Stimulated activated naive B cell treated with anti-CD40 and anti-IgM and Interleukin-4, amounts not matched to agents 10 μg/mL and 1 μg/mL and 100 μg/mL, for 72 hours (primary cell): Measurements from ENCODE around the gene OR2T10.

ENCODE experiments used
- ATAC-seq, 2 donors: fragments of 150-1000 bp; cut with Tn5 transposase; replicated peaks; 2 replicates each; pipeline ENCODE4 v1.10.0; 2021; ENCODE audit warnings: moderate library complexity in 1 of 2
- DNase-seq: peaks from one replicate; pipeline ENCODE4 v3.0.0; 2021
- H3K27ac Mint-ChIP-seq: one replicate; pipeline ENCODE4 v1.8.0; 2022; ENCODE audit warnings: mild to moderate bottlenecking, mixed read lengths
- H3K27me3 Mint-ChIP-seq, 2 donors: one replicate each; pipeline ENCODE4 v1.8.0; 2022; ENCODE audit warnings: mixed read lengths in 2 of 2
- H3K36me3 Mint-ChIP-seq, 2 donors: one replicate each; pipeline ENCODE4 v1.8.0; 2022; ENCODE audit warnings: mixed read lengths in 2 of 2, mild to moderate bottlenecking in 1 of 2
- H3K4me1 Mint-ChIP-seq, 2 donors: one replicate each; pipeline ENCODE4 v1.8.0; 2022; ENCODE audit warnings: mixed read lengths in 2 of 2, mild to moderate bottlenecking in 1 of 2
- H3K4me3 Mint-ChIP-seq, 2 donors: one replicate each; pipeline ENCODE4 v1.8.0; 2022; ENCODE audit warnings: mild to moderate bottlenecking in 2 of 2, mixed read lengths in 2 of 2, moderate library complexity in 1 of 2
- H3K9me3 Mint-ChIP-seq, 2 donors: one replicate each; pipeline ENCODE4 v1.8.0; 2022; ENCODE audit warnings: mixed read lengths in 2 of 2, mild to moderate bottlenecking in 1 of 2

OR2T10 gene

GRCh38 chr1:248622570-248623001 lies 25.1 kb upstream of the OR2T10 start:
- H3K27me3 Mint-ChIP-seq: no peaks in the 10 kb centered on the region
- ATAC-seq: peak; percentile 92 to 93
- no peak for DNase-seq
- no peak overlapping the region for H3K27ac Mint-ChIP-seq
- H3K36me3 Mint-ChIP-seq: no peaks in the 10 kb centered on the region
- peaks cover 12 to 24% of the 10 kb centered on the region in 2 donors for H3K4me1 Mint-ChIP-seq
- H3K4me3 Mint-ChIP-seq: no peak overlapping the region
- no peaks in the 10 kb centered on the region for H3K9me3 Mint-ChIP-seq

DNA sequence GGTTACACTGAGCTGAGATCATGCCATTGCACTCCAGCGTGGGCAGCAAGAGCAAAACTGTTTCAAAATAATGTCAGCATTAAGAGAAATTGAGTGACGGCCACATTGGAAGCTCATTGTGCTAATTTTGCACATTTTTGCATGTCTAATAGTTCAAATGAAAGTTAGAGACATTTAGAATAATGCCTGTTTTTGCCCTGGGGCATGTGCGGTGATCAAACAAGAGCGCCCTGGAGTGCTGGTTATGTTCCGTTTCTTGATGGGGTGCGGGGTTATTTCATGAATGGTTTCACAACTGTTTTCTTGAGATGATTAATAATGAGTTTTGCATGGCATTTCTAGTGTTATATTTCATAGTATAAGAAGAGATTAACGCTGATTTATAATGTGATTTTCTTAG lies 24.3 kb upstream of the OR2T10 start:
- DNase-seq (no peak), ATAC-seq (no peak)
- Mint-ChIP-seq H3K4me3 (no peak overlapping the region), H3K27me3 (no peaks in the 10 kb centered on the region), H3K9me3 (no peaks in the 10 kb centered on the region), H3K36me3 (no peaks in the 10 kb centered on the region), H3K4me1 (peaks cover 10 to 24% of the 10 kb centered on the region in 2 donors), H3K27ac (no peak overlapping the region)

DNA sequence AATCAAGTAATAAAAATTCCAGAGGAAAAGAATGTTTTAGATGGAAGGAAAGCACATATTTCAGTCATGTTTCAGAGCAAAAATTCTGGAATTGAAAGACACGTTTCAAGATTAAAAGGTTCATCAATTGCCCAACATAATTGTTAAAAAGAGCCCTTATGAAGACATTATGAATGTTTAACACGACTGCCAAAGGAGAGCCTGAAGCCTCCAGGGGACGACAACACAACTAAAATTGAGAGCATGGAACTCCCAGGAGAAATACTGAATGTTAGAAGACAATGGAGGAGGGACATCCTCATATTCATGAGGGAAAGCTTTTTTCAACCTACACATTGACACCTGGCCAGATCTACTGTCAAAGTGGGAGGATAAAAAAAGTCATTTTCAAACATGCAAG lies 21.4 kb upstream of the OR2T10 start:
- ATAC-seq: peak; percentile 60 to 63
- no peak overlapping the region for H3K4me3 Mint-ChIP-seq
- no peaks in the 10 kb centered on the region for H3K27me3 Mint-ChIP-seq
- DNase-seq: peak; percentile 37
- H3K36me3 Mint-ChIP-seq: no peaks in the 10 kb centered on the region
- no peaks in the 10 kb centered on the region for H3K9me3 Mint-ChIP-seq
- no peak overlapping the region for H3K27ac Mint-ChIP-seq
- peaks cover 13 to 34% of the 10 kb centered on the region in 2 donors for H3K4me1 Mint-ChIP-seq

GRCh38 chr1:248618119-248618518 lies 20.6 kb upstream of the OR2T10 start:
- Mint-ChIP-seq H3K27me3 (no peaks in the 10 kb centered on the region), H3K4me1 (peaks cover 16 to 39% of the 10 kb centered on the region in 2 donors), H3K27ac (no peak overlapping the region), H3K9me3 (no peaks in the 10 kb centered on the region), H3K4me3 (no peak overlapping the region), H3K36me3 (no peaks in the 10 kb centered on the region)
- ATAC-seq (no peak), DNase-seq (no peak)

GRCh38 chr1:248613742-248614141 lies 16.2 kb upstream of the OR2T10 start:
- Mint-ChIP-seq H3K4me1 (peaks cover 8 to 27% of the 10 kb centered on the region in 2 donors), H3K27ac (no peak overlapping the region), H3K36me3 (no peaks in the 10 kb centered on the region), H3K4me3 (peak overlapping the region in 1 of 2 donors; percentile 1), H3K9me3 (no peaks in the 10 kb centered on the region), H3K27me3 (peaks cover 0 to 3% of the 10 kb centered on the region in 2 donors)
- ATAC-seq: peak; percentile 73 to 82
- no peak for DNase-seq

DNA sequence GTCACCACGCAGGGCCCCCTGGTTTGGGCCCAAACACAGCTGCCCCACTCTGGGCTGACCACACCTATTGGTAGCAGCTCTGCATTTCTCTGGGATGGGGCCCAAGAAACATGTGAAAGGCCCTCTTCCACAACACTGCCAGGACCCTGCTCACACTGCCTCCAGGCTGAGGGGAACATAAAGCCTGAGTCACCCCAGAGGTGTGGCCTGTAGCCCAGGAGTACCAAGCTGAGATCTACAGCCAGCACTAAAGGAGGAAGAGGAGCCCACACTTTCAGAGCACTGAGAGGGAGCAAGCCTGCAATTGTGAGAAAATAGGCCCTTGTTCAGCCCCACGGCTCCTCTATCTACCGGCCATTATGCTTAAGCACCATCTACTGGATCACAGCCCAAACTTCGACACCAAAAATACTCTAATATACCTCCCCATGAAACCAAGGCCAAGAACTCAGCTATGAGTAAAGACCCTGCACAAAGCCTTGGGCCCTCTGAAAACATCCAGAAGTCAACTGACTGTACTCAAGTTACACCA lies 14.4 kb upstream of the OR2T10 start:
- Mint-ChIP-seq H3K27ac (no peak overlapping the region), H3K4me1 (peaks cover 6 to 19% of the 10 kb centered on the region in 2 donors), H3K27me3 (peaks cover 0 to 3% of the 10 kb centered on the region in 2 donors), H3K4me3 (no peak overlapping the region), H3K9me3 (no peaks in the 10 kb centered on the region), H3K36me3 (no peaks in the 10 kb centered on the region)
- ATAC-seq (peak; percentile 33 to 52), DNase-seq (no peak)

GRCh38 chr1:248610301-248610700 lies 12.8 kb upstream of the OR2T10 start:
- no peaks in the 10 kb centered on the region for H3K9me3 Mint-ChIP-seq
- DNase-seq: no peak
- H3K27me3 Mint-ChIP-seq: peaks cover 0 to 3% of the 10 kb centered on the region in 2 donors
- no peak for ATAC-seq
- H3K4me1 Mint-ChIP-seq: peaks cover 6 to 13% of the 10 kb centered on the region in 2 donors
- no peaks in the 10 kb centered on the region for H3K36me3 Mint-ChIP-seq
- no peak overlapping the region for H3K4me3 Mint-ChIP-seq
- H3K27ac Mint-ChIP-seq: no peak overlapping the region

DNA sequence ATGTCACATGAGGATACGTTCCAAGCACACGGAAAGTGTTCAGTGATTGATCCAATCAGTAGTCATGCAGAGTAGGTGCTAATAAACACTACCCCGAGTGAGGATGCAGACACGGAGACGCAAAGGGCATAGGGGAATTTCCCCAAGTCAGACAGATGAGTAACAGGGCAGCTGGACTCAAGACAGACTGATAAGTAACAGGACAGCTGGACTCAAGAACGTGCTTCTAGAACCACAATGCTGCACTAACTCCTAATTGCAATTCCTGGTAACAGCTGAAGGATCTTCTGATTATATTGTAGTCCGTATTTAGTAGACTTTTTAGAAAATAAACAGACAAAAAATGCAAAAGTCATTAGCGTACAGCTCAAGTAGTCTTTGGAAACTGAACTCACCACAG lies 1.9 kb upstream of the OR2T10 start:
- Mint-ChIP-seq H3K36me3 (no peaks in the 10 kb centered on the region), H3K4me3 (no peak overlapping the region), H3K27me3 (peaks cover 0 to 18% of the 10 kb centered on the region in 2 donors), H3K4me1 (peaks cover 0 to 9% of the 10 kb centered on the region in 2 donors), H3K9me3 (peaks cover 0 to 3% of the 10 kb centered on the region in 2 donors), H3K27ac (no peak overlapping the region)
- DNase-seq (no peak), ATAC-seq (no peak)

GRCh38 chr1:248596615-248597014 lies 885 bp downstream of the OR2T10 start:
- DNase-seq (no peak), ATAC-seq (peak in 1 of 2 donors; percentile 50)
- no peaks in the 10 kb centered on the region for H3K36me3 Mint-ChIP-seq
- peaks cover 0 to 6% of the 10 kb centered on the region in 2 donors for H3K27me3 Mint-ChIP-seq
- H3K27ac Mint-ChIP-seq: no peak overlapping the region
- H3K9me3 Mint-ChIP-seq: no peaks in the 10 kb centered on the region
- H3K4me1 Mint-ChIP-seq: peaks cover 0 to 9% of the 10 kb centered on the region in 2 donors
- H3K4me3 Mint-ChIP-seq: no peak overlapping the region

- Mint-ChIP-seq H3K4me3 (no peak overlapping the region), H3K9me3 (no peaks in the 10 kb centered on the region), H3K4me1 (peaks cover 1 to 14% of the 10 kb centered on the region in 2 donors), H3K27ac (no peak overlapping the region), H3K36me3 (no peaks in the 10 kb centered on the region), H3K27me3 (peaks cover 0 to 6% of the 10 kb centered on the region in 2 donors)
- ATAC-seq: no peak
- DNase-seq: no peak
These were observed 4.3 kb downstream of the OR2T10 start for GRCh38 chr1:248593226-248593625.

DNA sequence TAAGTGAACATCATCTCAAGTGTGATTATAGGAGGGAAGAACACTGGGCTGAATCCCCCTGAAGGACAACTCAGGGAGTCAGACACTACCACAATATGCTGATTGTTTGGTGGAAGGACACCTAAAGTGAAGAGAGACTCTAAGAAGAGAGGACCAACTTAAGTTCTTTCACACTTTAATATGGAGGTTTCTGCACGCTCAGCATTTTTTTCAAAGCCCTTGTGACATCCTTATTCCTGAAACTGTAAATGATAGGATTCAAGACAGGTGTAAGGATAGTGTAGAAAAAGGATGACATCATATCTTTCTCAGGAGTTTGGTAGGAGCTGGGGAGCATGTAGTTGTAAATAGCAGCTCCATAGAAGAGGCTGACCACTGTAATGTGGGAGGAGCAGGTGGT lies 4.8 kb downstream of the OR2T10 start:
- Mint-ChIP-seq H3K4me3 (no peak overlapping the region), H3K4me1 (peaks cover 1 to 14% of the 10 kb centered on the region in 2 donors), H3K27me3 (peaks cover 0 to 11% of the 10 kb centered on the region in 2 donors), H3K27ac (no peak overlapping the region), H3K36me3 (no peaks in the 10 kb centered on the region), H3K9me3 (no peaks in the 10 kb centered on the region)
- no peak for DNase-seq
- ATAC-seq: no peak

DNA sequence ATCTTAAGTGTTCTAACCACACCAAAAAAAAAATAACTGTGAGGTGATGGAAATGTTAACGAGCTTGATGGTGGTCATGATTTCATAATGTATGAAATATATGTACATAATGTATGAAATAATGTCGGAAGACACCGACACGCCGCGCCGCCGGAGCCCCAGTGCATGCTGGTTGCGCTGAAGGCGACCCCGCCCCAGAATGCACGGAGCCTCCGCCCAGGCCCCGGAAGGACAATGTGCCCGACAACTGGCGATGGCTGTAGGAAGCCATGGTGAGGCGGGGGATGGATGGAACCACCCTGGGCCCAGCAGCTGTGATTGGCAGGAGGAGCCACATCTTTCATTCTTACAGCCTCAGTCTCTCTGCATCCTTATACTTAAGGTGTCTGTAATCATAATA lies 7.4 kb downstream of the OR2T10 start:
- H3K36me3 Mint-ChIP-seq: no peaks in the 10 kb centered on the region
- DNase-seq (no peak), ATAC-seq (no peak)
- peaks cover 8 to 20% of the 10 kb centered on the region in 2 donors for H3K27me3 Mint-ChIP-seq
- peaks cover 1 to 5% of the 10 kb centered on the region in 2 donors for H3K4me1 Mint-ChIP-seq
- H3K27ac Mint-ChIP-seq: no peak overlapping the region
- H3K4me3 Mint-ChIP-seq: no peak overlapping the region
- H3K9me3 Mint-ChIP-seq: no peaks in the 10 kb centered on the region

DNA sequence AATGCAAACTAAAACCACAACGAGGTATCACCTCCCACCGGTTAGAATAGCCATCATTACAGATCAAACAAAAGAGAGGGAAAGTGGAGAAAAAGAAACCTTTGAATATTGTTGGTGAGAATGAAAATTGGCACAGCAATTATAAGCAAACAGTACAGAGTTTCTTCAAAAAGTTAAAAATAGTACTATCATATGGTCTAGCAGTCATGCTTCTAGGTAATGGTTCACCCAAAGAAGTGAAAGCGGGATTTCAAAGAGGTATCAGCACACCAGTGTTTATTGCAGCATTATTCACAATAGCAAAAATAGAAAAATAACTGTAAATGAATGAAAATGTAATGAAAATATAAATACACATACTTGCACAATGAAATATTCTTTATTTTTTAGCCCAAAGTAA lies 8.2 kb downstream of the OR2T10 start:
- H3K36me3 Mint-ChIP-seq: peaks cover 0 to 1% of the 10 kb centered on the region in 2 donors
- no peak overlapping the region for H3K4me3 Mint-ChIP-seq
- DNase-seq (no peak), ATAC-seq (no peak)
- peaks cover 0 to 2% of the 10 kb centered on the region in 2 donors for H3K9me3 Mint-ChIP-seq
- H3K27ac Mint-ChIP-seq: no peak overlapping the region
- peaks cover 12 to 27% of the 10 kb centered on the region in 2 donors for H3K27me3 Mint-ChIP-seq
- H3K4me1 Mint-ChIP-seq: peaks cover 1 to 5% of the 10 kb centered on the region in 2 donors

GRCh38 chr1:248585266-248585665 lies 12.2 kb downstream of the OR2T10 start:
- no peak for DNase-seq
- no peak overlapping the region for H3K4me3 Mint-ChIP-seq

DNA sequence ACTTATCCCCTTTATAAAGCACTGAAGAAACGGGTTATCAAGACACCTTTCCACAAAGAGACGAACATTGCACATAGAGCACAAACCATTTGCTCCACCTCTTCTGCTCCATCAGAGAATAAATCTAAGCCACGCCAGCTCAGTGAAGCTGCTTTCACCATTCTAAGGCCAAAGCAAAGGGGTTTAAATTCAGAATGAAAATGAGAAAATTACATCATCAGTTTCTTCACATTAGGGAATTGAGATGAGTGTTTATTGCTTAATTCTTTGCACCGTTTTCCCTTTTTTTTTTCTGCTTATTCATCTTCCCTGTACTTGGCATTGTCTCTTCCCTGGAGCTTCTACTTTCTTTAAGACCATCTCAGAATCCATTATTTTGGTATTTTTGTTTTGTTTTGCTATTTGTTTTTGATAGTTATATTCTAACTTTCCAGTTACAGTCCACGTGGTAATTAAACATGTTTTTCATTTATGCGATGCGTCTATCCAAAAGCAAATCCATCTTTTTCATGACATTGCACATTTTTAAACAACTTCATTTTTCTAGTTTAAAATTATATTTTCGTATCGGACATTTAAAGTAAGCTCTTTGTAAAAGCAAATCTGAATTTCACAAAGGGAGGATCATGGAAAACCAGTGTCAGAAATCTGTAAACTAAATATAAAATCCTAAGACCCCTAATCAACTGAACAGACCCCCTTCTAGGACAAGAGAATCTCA lies 21.1 kb downstream of the OR2T10 start:
- H3K9me3 Mint-ChIP-seq: peaks cover 3 to 6% of the 10 kb centered on the region in 2 donors
- ATAC-seq: no peak
- H3K4me3 Mint-ChIP-seq: no peak overlapping the region
- peaks cover 0 to 2% of the 10 kb centered on the region in 2 donors for H3K36me3 Mint-ChIP-seq
- peaks cover 4 to 12% of the 10 kb centered on the region in 2 donors for H3K27me3 Mint-ChIP-seq
- DNase-seq: no peak
- no peaks in the 10 kb centered on the region for H3K4me1 Mint-ChIP-seq
- H3K27ac Mint-ChIP-seq: no peak overlapping the region

More at GRCh38 chr1:248585266-248585665, 12.2 kb downstream of the OR2T10 start:
- H3K27ac Mint-ChIP-seq: no peak overlapping the region
- peaks cover 15 to 24% of the 10 kb centered on the region in 2 donors for H3K27me3 Mint-ChIP-seq
- peaks cover 0 to 2% of the 10 kb centered on the region in 2 donors for H3K9me3 Mint-ChIP-seq
- H3K4me1 Mint-ChIP-seq: peaks cover 1 to 5% of the 10 kb centered on the region in 2 donors
- ATAC-seq: no peak
- H3K36me3 Mint-ChIP-seq: peaks cover 0 to 1% of the 10 kb centered on the region in 2 donors
